ENCODE results near the gene CAST.

DNA sequence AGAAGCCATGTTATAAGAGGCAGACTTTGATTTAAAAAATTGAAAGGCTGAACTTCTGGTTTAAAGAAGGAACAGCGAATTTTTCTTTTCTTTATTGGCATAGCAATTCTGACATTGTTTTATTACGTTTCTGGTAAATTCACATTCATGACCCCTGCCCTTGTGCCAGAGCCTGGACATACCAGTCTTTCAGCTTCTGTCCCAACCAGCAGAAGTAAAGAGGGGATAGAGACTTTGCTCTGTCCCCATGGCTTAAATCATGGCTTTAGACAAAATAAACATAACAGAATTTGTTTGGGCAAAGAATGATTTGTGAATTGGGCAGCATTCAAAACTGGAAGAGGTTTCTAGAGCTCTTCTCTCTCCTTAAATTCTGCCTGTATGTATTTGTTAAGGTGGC lies 15.3 kb downstream of the CAST start:
- TF ChIP-seq, protein P1, sequence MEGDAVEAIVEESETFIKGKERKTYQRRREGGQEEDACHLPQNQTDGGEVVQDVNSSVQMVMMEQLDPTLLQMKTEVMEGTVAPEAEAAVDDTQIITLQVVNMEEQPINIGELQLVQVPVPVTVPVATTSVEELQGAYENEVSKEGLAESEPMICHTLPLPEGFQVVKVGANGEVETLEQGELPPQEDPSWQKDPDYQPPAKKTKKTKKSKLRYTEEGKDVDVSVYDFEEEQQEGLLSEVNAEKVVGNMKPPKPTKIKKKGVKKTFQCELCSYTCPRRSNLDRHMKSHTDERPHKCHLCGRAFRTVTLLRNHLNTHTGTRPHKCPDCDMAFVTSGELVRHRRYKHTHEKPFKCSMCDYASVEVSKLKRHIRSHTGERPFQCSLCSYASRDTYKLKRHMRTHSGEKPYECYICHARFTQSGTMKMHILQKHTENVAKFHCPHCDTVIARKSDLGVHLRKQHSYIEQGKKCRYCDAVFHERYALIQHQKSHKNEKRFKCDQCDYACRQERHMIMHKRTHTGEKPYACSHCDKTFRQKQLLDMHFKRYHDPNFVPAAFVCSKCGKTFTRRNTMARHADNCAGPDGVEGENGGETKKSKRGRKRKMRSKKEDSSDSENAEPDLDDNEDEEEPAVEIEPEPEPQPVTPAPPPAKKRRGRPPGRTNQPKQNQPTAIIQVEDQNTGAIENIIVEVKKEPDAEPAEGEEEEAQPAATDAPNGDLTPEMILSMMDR (conservative IDR thresholded peaks at IDR 0.05; ENCODE audit: low read length) = no peak
- TF ChIP-seq EZH2phosphoT487 (IDR thresholded peaks at IDR 0.05; ENCODE audit: borderline replicate concordance, low read depth, low read length) = no peak

Data from OCI-LY7 (cell line).